K562 (cell line): ENCODE results near the gene EMX1. TPM values are rescaled to one million over a fixed set of nuclear protein-coding genes. Genes with fewer than 3 reads are reported as not detected.
A peak's percentile ranks its signal among the peaks of the same experiment; 100 is the strongest.

Experiments used
- GATAD2A ChIP-seq: fragments of 450-650 bp; IDR thresholded peaks from 2 replicates; pipeline ENCODE4 v1.6.1; 2017
- GATAD2B ChIP-seq: fragments of 450-650 bp; IDR thresholded peaks from 2 replicates; pipeline ENCODE4 v1.6.1; 2017; ENCODE audit warnings: mild to moderate bottlenecking, borderline replicate concordance
- LEF1 ChIP-seq: fragments of 450-650 bp; IDR thresholded peaks from 2 replicates; pipeline ENCODE4 v1.6.1; 2016; ENCODE audit warnings: mild to moderate bottlenecking
- MEIS2 ChIP-seq: fragments of 450-650 bp; IDR thresholded peaks from 2 replicates; pipeline ENCODE4 v1.6.1; 2014; ENCODE audit warnings: mild to moderate bottlenecking; ENCODE audit not compliant: partially characterized antibody
- PCBP2 ChIP-seq: fragments of 200-400 bp; formaldehyde crosslinking; IDR thresholded peaks from 2 replicates; pipeline ENCODE4 v1.6.1; 2018; ENCODE audit warnings: low read length, low read depth, mild to moderate bottlenecking, moderate library complexity; ENCODE audit not compliant: poor library complexity, severe bottlenecking
- PPARD ChIP-seq: fragments of 250-450 bp; sonication (Bioruptor Pico); IDR thresholded peaks from 2 replicates; pipeline ENCODE4 v1.8.0; 2022; ENCODE audit warnings: inconsistent platforms, mild to moderate bottlenecking, moderate library complexity
- RBFOX2 ChIP-seq: fragments of 200-400 bp; formaldehyde crosslinking; IDR thresholded peaks from 2 replicates; pipeline ENCODE4 v1.6.1; 2017; ENCODE audit warnings: low read depth, mild to moderate bottlenecking, low read length, moderate library complexity
- STAG1 ChIP-seq: sonication (generic); formaldehyde crosslinking; IDR thresholded peaks from 2 replicates; pipeline ENCODE4 v1.5.0; 2020; ENCODE audit warnings: missing genetic modification reagents, borderline replicate concordance
- ZC3H11A ChIP-seq: IDR thresholded peaks from 2 replicates; pipeline ENCODE4 v1.6.1; 2012; ENCODE audit warnings: low read depth, low read length, improper control_type of control experiment
- polyA plus RNA-seq, 8 experiments: library from polyadenylated mRNA; depleted of rRNA in 4 of 8; stranded (reverse) in 5 of 8; unstranded in 3 of 8; fragments of >200 nt; fragmentation: Nextera tagmentation in 2 of 8; fragmentation: Illumina TruSeq in 1 of 8; extraction: Ambion mirVana in 2 of 8; extraction: Trizol in 1 of 8; gene quantifications; 2 replicates each; pipeline versions ENCODE4 v1.2.1 to v1.2.3, GENCODE V29; 2011 to 2014; ENCODE audit warnings: inconsistent platforms in 1 of 8, missing spikeins in 1 of 8
- total RNA-seq, 7 experiments: library from RNA; depleted of rRNA in 6 of 7; stranded (reverse); fragments of >200 nt in 6 of 7; fragmentation: Illumina TruSeq in 2 of 7; extraction: Trizol in 2 of 7; gene quantifications; 2 replicates each; pipeline versions ENCODE4 v1.2.1 to v1.2.3, GENCODE V29; 2011 to 2021; ENCODE audit warnings: low replicate concordance in 1 of 7
- TF ChIP-seq, protein P1 (sequence below): fragments of 250-450 bp; sonication (Bioruptor Pico); IDR thresholded peaks from 2 replicates; pipeline ENCODE4 v1.4.0; 2020; ENCODE audit warnings: mild to moderate bottlenecking
- TF ChIP-seq, protein P2 (sequence below): sonication (generic); formaldehyde crosslinking; IDR thresholded peaks from 2 replicates; pipeline ENCODE4 v1.8.1; 2023; ENCODE audit warnings: mild to moderate bottlenecking, missing genetic modification reagents
- TF ChIP-seq, protein P3 (sequence below): sonication (generic); formaldehyde crosslinking; IDR thresholded peaks from 2 replicates; pipeline ENCODE4 v1.8.0; 2022; ENCODE audit warnings: missing genetic modification reagents, mild to moderate bottlenecking, borderline replicate concordance
- TF ChIP-seq, protein P4 (sequence below), 2 experiments: fragments of 450-650 bp; formaldehyde crosslinking in 1 of 2; IDR thresholded peaks; 2 replicates each; pipeline versions ENCODE4 v1.4.0 to v1.6.1; 2014 to 2020; ENCODE audit warnings: mild to moderate bottlenecking in 2 of 2, borderline replicate concordance in 1 of 2, low read depth in 1 of 2

Gene EMX1
- total and polyA plus RNA-seq, 9 of the 15 experiments (the other 6 are each of a cell fraction or from before 2014, with no cell fraction given): 0.10 to 0.32 (median 0.21) TPM; not detected in 6

DNA sequence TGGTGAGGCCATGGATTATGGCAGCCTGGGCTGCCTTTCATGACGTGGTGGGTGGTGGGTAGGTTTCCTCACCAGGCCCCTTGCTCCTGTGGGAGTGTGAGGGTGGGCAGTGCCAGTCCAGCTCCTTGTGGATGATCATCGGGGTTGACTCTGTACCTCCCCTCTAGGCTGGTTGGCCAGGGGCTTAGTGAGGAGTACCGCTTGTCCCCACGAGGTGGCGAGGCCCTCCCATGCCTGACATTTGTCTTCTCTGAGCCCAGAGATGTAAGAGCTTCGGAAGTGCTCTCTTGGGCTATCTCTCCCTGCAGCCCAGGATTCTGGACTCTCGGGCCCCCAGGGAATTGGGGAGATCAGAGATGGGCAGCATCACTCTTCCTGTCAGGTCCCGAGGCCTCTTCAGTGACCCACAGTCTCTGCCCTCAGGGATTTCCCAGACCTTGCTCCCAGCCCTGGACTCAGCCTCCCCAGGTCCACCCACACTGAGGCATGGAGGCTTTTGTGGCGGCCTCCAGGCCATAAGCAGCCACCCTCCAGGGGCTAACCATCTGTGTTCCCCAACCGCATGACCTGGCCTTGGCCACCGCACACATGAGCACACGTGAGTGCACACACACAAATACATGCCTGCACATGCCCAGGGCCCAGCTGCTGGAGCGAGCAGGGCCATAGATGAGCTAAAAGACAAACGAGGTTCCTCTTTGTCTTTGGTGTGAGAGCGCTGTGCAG is 23.6 kb upstream of the EMX1 start (continued):
- no peak for TF ChIP-seq MEIS2
- TF ChIP-seq PCBP2: no peak
- TF ChIP-seq, protein P1, sequence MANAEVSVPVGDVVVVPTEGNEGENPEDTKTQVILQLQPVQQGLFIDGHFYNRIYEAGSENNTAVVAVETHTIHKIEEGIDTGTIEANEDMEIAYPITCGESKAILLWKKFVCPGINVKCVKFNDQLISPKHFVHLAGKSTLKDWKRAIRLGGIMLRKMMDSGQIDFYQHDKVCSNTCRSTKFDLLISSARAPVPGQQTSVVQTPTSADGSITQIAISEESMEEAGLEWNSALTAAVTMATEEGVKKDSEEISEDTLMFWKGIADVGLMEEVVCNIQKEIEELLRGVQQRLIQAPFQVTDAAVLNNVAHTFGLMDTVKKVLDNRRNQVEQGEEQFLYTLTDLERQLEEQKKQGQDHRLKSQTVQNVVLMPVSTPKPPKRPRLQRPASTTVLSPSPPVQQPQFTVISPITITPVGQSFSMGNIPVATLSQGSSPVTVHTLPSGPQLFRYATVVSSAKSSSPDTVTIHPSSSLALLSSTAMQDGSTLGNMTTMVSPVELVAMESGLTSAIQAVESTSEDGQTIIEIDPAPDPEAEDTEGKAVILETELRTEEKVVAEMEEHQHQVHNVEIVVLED (CRISPR knock-in tag): no peak
- TF ChIP-seq, protein P2, sequence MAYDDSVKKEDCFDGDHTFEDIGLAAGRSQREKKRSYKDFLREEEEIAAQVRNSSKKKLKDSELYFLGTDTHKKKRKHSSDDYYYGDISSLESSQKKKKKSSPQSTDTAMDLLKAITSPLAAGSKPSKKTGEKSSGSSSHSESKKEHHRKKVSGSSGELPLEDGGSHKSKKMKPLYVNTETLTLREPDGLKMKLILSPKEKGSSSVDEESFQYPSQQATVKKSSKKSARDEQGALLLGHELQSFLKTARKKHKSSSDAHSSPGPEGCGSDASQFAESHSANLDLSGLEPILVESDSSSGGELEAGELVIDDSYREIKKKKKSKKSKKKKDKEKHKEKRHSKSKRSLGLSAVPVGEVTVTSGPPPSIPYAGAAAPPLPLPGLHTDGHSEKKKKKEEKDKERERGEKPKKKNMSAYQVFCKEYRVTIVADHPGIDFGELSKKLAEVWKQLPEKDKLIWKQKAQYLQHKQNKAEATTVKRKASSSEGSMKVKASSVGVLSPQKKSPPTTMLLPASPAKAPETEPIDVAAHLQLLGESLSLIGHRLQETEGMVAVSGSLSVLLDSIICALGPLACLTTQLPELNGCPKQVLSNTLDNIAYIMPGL: no peak
- no peak for TF ChIP-seq PPARD (CRISPR knock-in tag)
- TF ChIP-seq ZC3H11A: no peak
- no peak for TF ChIP-seq LEF1
- TF ChIP-seq, protein P3, sequence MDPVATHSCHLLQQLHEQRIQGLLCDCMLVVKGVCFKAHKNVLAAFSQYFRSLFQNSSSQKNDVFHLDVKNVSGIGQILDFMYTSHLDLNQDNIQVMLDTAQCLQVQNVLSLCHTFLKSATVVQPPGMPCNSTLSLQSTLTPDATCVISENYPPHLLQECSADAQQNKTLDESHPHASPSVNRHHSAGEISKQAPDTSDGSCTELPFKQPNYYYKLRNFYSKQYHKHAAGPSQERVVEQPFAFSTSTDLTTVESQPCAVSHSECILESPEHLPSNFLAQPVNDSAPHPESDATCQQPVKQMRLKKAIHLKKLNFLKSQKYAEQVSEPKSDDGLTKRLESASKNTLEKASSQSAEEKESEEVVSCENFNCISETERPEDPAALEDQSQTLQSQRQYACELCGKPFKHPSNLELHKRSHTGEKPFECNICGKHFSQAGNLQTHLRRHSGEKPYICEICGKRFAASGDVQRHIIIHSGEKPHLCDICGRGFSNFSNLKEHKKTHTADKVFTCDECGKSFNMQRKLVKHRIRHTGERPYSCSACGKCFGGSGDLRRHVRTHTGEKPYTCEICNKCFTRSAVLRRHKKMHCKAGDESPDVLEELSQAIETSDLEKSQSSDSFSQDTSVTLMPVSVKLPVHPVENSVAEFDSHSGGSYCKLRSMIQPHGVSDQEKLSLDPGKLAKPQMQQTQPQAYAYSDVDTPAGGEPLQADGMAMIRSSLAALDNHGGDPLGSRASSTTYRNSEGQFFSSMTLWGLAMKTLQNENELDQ (CRISPR knock-in tag): no peak
- TF ChIP-seq GATAD2A: no peak
- TF ChIP-seq GATAD2B: no peak
- TF ChIP-seq, protein P4, sequence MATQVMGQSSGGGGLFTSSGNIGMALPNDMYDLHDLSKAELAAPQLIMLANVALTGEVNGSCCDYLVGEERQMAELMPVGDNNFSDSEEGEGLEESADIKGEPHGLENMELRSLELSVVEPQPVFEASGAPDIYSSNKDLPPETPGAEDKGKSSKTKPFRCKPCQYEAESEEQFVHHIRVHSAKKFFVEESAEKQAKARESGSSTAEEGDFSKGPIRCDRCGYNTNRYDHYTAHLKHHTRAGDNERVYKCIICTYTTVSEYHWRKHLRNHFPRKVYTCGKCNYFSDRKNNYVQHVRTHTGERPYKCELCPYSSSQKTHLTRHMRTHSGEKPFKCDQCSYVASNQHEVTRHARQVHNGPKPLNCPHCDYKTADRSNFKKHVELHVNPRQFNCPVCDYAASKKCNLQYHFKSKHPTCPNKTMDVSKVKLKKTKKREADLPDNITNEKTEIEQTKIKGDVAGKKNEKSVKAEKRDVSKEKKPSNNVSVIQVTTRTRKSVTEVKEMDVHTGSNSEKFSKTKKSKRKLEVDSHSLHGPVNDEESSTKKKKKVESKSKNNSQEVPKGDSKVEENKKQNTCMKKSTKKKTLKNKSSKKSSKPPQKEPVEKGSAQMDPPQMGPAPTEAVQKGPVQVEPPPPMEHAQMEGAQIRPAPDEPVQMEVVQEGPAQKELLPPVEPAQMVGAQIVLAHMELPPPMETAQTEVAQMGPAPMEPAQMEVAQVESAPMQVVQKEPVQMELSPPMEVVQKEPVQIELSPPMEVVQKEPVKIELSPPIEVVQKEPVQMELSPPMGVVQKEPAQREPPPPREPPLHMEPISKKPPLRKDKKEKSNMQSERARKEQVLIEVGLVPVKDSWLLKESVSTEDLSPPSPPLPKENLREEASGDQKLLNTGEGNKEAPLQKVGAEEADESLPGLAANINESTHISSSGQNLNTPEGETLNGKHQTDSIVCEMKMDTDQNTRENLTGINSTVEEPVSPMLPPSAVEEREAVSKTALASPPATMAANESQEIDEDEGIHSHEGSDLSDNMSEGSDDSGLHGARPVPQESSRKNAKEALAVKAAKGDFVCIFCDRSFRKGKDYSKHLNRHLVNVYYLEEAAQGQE (IDR thresholded peaks at IDR 0.05; ENCODE audit: borderline replicate concordance): peak; percentile 78
- TF ChIP-seq, protein P4 (CRISPR knock-in tag; IDR thresholded peaks at IDR 0.05; ENCODE audit: low read depth): no peak
- no peak for TF ChIP-seq RBFOX2
- peak; percentile 43; the same call in 1 of the 2 replicates for TF ChIP-seq STAG1 (CRISPR knock-in tag)
